ENCODE data around the gene GGA1. TPM values are rescaled to one million over a fixed set of nuclear protein-coding genes. Genes with fewer than 3 reads are reported as not detected.

Gene GGA1
- total RNA-seq, 2 donors from 2014 or later, result 45.7 to 90.2 TPM

- H3K27me3 ChIP-seq, result no peaks in the 10 kb centered on the region
- no peak overlapping the region for H3K27ac ChIP-seq
- H3K4me3 ChIP-seq, result no peak overlapping the region
- intact Hi-C loops (cut with DNase I), result no loop called here
- TF ChIP-seq CTCF (IDR thresholded peaks at IDR 0.05), result no peak
- DNase-seq, result no peak
- peaks cover under 1% of the 10 kb centered on the region for H3K36me3 ChIP-seq
- H3K9ac ChIP-seq (ENCODE audit: low read depth in 2 of 2, low read length in 2 of 2), result peak overlapping the region in 1 of 2 donors; percentile 68
- H3K4me1 ChIP-seq, result peaks cover 37% of the 10 kb centered on the region
- no peaks in the 10 kb centered on the region for H3K9me3 ChIP-seq
Measured at GRCh38 chr22:37636949-37637273, 28.3 kb downstream of the GGA1 start.

- intact Hi-C loops (cut with DNase I), result no loop called here
- DNase-seq, result peak; percentile 85
- peak overlapping the region; percentile 79 for H3K27ac ChIP-seq
- H3K4me1 ChIP-seq, result peaks cover 45% of the 10 kb centered on the region
- no peak for TF ChIP-seq CTCF (IDR thresholded peaks at IDR 0.05)
- peak overlapping the region; percentile 92 to 100 for H3K9ac ChIP-seq (ENCODE audit: low read depth in 2 of 2, low read length in 2 of 2)
- no peaks in the 10 kb centered on the region for H3K9me3 ChIP-seq
- no peaks in the 10 kb centered on the region for H3K27me3 ChIP-seq
- peak overlapping the region; percentile 48 for H3K4me3 ChIP-seq
- peaks cover 4% of the 10 kb centered on the region for H3K36me3 ChIP-seq
Measured at GRCh38 chr22:37638391-37639069, 29.9 kb downstream of the GGA1 start.

GRCh38 chr22:37639070-37639760, 30.6 kb downstream of the GGA1 start, which contains the start of gene SH3BP1:
Gene SH3BP1, plus strand, starts transcription at chr22:37639669. Its CDS starts 119 bp downstream, at chr22:37639788.
- Histone ChIP-seq H3K9ac (ENCODE audit: low read depth in 2 of 2, low read length in 2 of 2) (peak within 1 kb of the TSS; percentile 92 to 100), H3K4me3 (peak within 1 kb of the TSS; percentile 48), H3K27me3 (no peaks in the 10 kb centered on the region), H3K9me3 (no peaks in the 10 kb centered on the region), H3K4me1 (peaks cover 43% of the 10 kb centered on the region), H3K27ac (peak within 1 kb of the TSS; percentile 79), H3K36me3 (peaks cover 4% of the 10 kb centered on the region)
- no peak for TF ChIP-seq CTCF (IDR thresholded peaks at IDR 0.05)
- peak; percentile 83 for DNase-seq
- intact Hi-C loops (cut with DNase I), result no loop called here

- H3K9me3 ChIP-seq, result no peaks in the 10 kb centered on the region
- TF ChIP-seq CTCF (IDR thresholded peaks at IDR 0.05), result no peak
- H3K27ac ChIP-seq, result peak overlapping the region; percentile 79
- peak overlapping the region; percentile 48 for H3K4me3 ChIP-seq
- H3K36me3 ChIP-seq, result peaks cover 10% of the 10 kb centered on the region
- DNase-seq, result no peak
- peaks cover 36% of the 10 kb centered on the region for H3K4me1 ChIP-seq
- intact Hi-C loops (cut with DNase I), result loop anchor here (5.0 to 10.0 kb wide), 2 partner anchors 42 to 155 kb away; no protein-coding TSS in a partner anchor
- peak overlapping the region; percentile 92 to 100 for H3K9ac ChIP-seq (ENCODE audit: low read depth in 2 of 2, low read length in 2 of 2)
- no peaks in the 10 kb centered on the region for H3K27me3 ChIP-seq
Measured at GRCh38 chr22:37639771-37640590, 31.3 kb downstream of the GGA1 start.
